ENCODE results near the gene NECAP2. TPM values are rescaled to one million over a fixed set of nuclear protein-coding genes. Genes with fewer than 3 reads are reported as not detected.

Gene NECAP2
- polyA plus RNA-seq, 4 donors: 64.2 to 72.9 (median 69.4) TPM

- no peak for DNase-seq (ENCODE audit: low read depth in 4 of 4, low spot score in 3 of 4)
Measured at GRCh38 chr1:16425125-16426025, 15.1 kb upstream of the NECAP2 start.

- DNase-seq (ENCODE audit: low read depth in 4 of 4, low spot score in 3 of 4): no peak
Measured at GRCh38 chr1:16430606-16431005, 9.9 kb upstream of the NECAP2 start.

- DNase-seq (ENCODE audit: low read depth in 4 of 4, low spot score in 3 of 4): no peak
Measured at GRCh38 chr1:16433030-16433429, 7.5 kb upstream of the NECAP2 start.

GRCh38 chr1:16434007-16434406 lies 6.5 kb upstream of the NECAP2 start:
- DNase-seq (ENCODE audit: low read depth in 4 of 4, low spot score in 3 of 4): no peak

GRCh38 chr1:16434501-16434900 lies 6.0 kb upstream of the NECAP2 start:
- no peak for DNase-seq (ENCODE audit: low read depth in 4 of 4, low spot score in 3 of 4)

GRCh38 chr1:16436946-16437474 lies 3.5 kb upstream of the NECAP2 start, which contains the start of gene SPATA21:
Gene SPATA21 (minus strand): TSS chr1:16437424. CDS start chr1:16431371, 6,053 bp downstream.
- no peak for DNase-seq (ENCODE audit: low read depth in 4 of 4, low spot score in 3 of 4)

GRCh38 chr1:16438516-16438915 lies 2.0 kb upstream of the NECAP2 start:
- DNase-seq (ENCODE audit: low read depth in 4 of 4, low spot score in 3 of 4): no peak

GRCh38 chr1:16438924-16439323 lies 1.6 kb upstream of the NECAP2 start:
- no peak for DNase-seq (ENCODE audit: low read depth in 4 of 4, low spot score in 3 of 4)

- no peak for DNase-seq (ENCODE audit: low read depth in 4 of 4, low spot score in 3 of 4)
Measured at GRCh38 chr1:16440131-16440469, 424 bp upstream of the NECAP2 start.

- DNase-seq (ENCODE audit: low read depth in 4 of 4, low spot score in 3 of 4): no peak
Measured at GRCh38 chr1:16441282-16441665, 750 bp downstream of the NECAP2 start.

- no peak for DNase-seq (ENCODE audit: low read depth in 4 of 4, low spot score in 3 of 4)
Measured at GRCh38 chr1:16442265-16442664, 1.7 kb downstream of the NECAP2 start.

GRCh38 chr1:16442941-16443340 lies 2.4 kb downstream of the NECAP2 start:
- DNase-seq (ENCODE audit: low read depth in 4 of 4, low spot score in 3 of 4): no peak

GRCh38 chr1:16443975-16444770 lies 3.6 kb downstream of the NECAP2 start:
- no peak for DNase-seq (ENCODE audit: low read depth in 4 of 4, low spot score in 3 of 4)

- DNase-seq (ENCODE audit: low read depth in 4 of 4, low spot score in 3 of 4): no peak
Measured at GRCh38 chr1:16445052-16445451, 4.5 kb downstream of the NECAP2 start.

- DNase-seq (ENCODE audit: low read depth in 4 of 4, low spot score in 3 of 4): no peak
Measured at GRCh38 chr1:16446116-16446515, 5.6 kb downstream of the NECAP2 start.

- no peak for DNase-seq (ENCODE audit: low read depth in 4 of 4, low spot score in 3 of 4)
Measured at GRCh38 chr1:16447641-16448040, 7.1 kb downstream of the NECAP2 start.

- no peak for DNase-seq (ENCODE audit: low read depth in 4 of 4, low spot score in 3 of 4)
Measured at GRCh38 chr1:16449065-16449464, 8.5 kb downstream of the NECAP2 start.

- no peak for DNase-seq (ENCODE audit: low read depth in 4 of 4, low spot score in 3 of 4)
Measured at GRCh38 chr1:16449666-16450065, 9.1 kb downstream of the NECAP2 start.

GRCh38 chr1:16450863-16451481 lies 10.4 kb downstream of the NECAP2 start:
- DNase-seq (ENCODE audit: low read depth in 4 of 4, low spot score in 3 of 4): no peak

- DNase-seq (ENCODE audit: low read depth in 4 of 4, low spot score in 3 of 4): no peak
Measured at GRCh38 chr1:16451841-16452528, 11.5 kb downstream of the NECAP2 start.
